Caco-2 (cell line): ENCODE measurements around the gene ARL10. TPM values are rescaled to one million over a fixed set of nuclear protein-coding genes. Genes with fewer than 3 reads are reported as not detected.

Experiments used
- BruUV-seq: library from RNA; stranded (reverse); fragments of 400-500 nt; replicated peaks from 2 replicates; lab custom pipeline; 2021; lab: Mats Ljungman, UMichigan
- CTCF ChIA-PET: fragments of 300-600 bp; sonication (Branson Sonifier 250); formaldehyde crosslinking; loops from one replicate; lab custom pipeline; 2022; ENCODE audit warnings: antibody characterized with exemption; lab: Charles Lee
- POLR2A ChIA-PET: fragments of 300-600 bp; sonication (Branson Sonifier 250); formaldehyde crosslinking; loops from one replicate; lab custom pipeline; 2022; ENCODE audit warnings: antibody characterized with exemption; lab: Charles Lee
- DNase-seq, 2 experiments: peaks; one replicate each; pipeline versions ENCODE4 v3.0.0 to v3.0.0-alpha.2; 2020 to 2022
- H3K27me3 ChIP-seq: replicated peaks from 2 replicates; pipeline ENCODE4 v1.6.0; 2011; ENCODE audit warnings: low read length; ENCODE audit not compliant: control insufficient read depth, insufficient read depth
- H3K36me3 ChIP-seq: 2 replicates; pipeline ENCODE4 v1.5.1; 2011; ENCODE audit warnings: low read length; ENCODE audit not compliant: control insufficient read depth, insufficient read depth
- H3K4me1 ChIP-seq: fragments of 250-450 bp; sonication (Bioruptor Pico); 2 replicates; pipeline ENCODE4 v1.5.1; 2020; ENCODE audit warnings: mild to moderate bottlenecking
- H3K4me3 ChIP-seq: 2 replicates; pipeline ENCODE4 v1.5.1; 2011; ENCODE audit warnings: low read depth, mild to moderate bottlenecking, control low read depth, low read length
- H3K9me3 ChIP-seq: fragments of 250-450 bp; sonication (Bioruptor Pico); 2 replicates; pipeline ENCODE4 v1.5.1; 2020; ENCODE audit warnings: mild to moderate bottlenecking, moderate library complexity
- H3K27ac Mint-ChIP-seq: one replicate; pipeline ENCODE4 v1.8.0; 2022; ENCODE audit warnings: mixed read lengths; ENCODE audit not compliant: unreplicated experiment
- H3K27me3 Mint-ChIP-seq: one replicate; pipeline ENCODE4 v1.8.0; 2022; ENCODE audit warnings: mixed read lengths; ENCODE audit not compliant: insufficient read depth, unreplicated experiment
- H3K36me3 Mint-ChIP-seq: one replicate; pipeline ENCODE4 v1.8.0; 2022; ENCODE audit warnings: mild to moderate bottlenecking, mixed read lengths; ENCODE audit not compliant: insufficient read depth, unreplicated experiment
- H3K4me1 Mint-ChIP-seq: one replicate; pipeline ENCODE4 v1.8.0; 2022; ENCODE audit warnings: low read depth, mixed read lengths; ENCODE audit not compliant: unreplicated experiment
- H3K4me3 Mint-ChIP-seq: one replicate; pipeline ENCODE4 v1.8.0; 2022; ENCODE audit warnings: mild to moderate bottlenecking, moderate library complexity, mixed read lengths; ENCODE audit not compliant: unreplicated experiment
- H3K9me3 Mint-ChIP-seq: one replicate; pipeline ENCODE4 v1.8.0; 2022; ENCODE audit warnings: mixed read lengths; ENCODE audit not compliant: unreplicated experiment
- CTCF ChIP-seq, 2 experiments: fragments of 200-600 bp in 1 of 2; IDR thresholded peaks; 1 replicate in 1 of 2; 2 replicates in 1 of 2; pipeline versions ENCODE4 v1.5.1 to v1.8.0; 2011 to 2022; ENCODE audit warnings: antibody characterized with exemption in 1 of 2, control low read depth in 1 of 2, inconsistent platforms in 1 of 2, low read depth in 1 of 2, low read length in 1 of 2, mild to moderate bottlenecking in 1 of 2, moderate library complexity in 1 of 2; ENCODE audit not compliant: insufficient read depth in 1 of 2, severe bottlenecking in 1 of 2, unreplicated experiment in 1 of 2
- intact Hi-C: fragments of 100-400 bp; cut with micrococcal nuclease; formaldehyde crosslinking; loops from one replicate; pipeline ENCODE4 v1.10.0; 2022; ENCODE audit not compliant: unreplicated experiment
- total RNA-seq: library from RNA; stranded (reverse); gene quantifications from 2 replicates; pipeline ENCODE4 v1.2.3, GENCODE V29; 2022

The ARL10 gene
- total RNA-seq, 1 experiment from 2014 or later: 2.3 TPM

GRCh38 chr5:176396330-176396729 is 31.0 kb downstream of the ARL10 start:
- POLR2A ChIA-PET: no interaction called here
- TF ChIP-seq CTCF (IDR thresholded peaks at IDR 0.05; ENCODE audit: insufficient read depth in 1 of 2, low read depth in 1 of 2, low read length in 1 of 2, severe bottlenecking in 1 of 2, unreplicated experiment in 1 of 2): no peak
- Histone ChIP-seq H3K4me3 (no peak overlapping the region), H3K9me3 (no peaks in the 10 kb centered on the region), H3K4me1 (no peaks in the 10 kb centered on the region), H3K27me3 (no peaks in the 10 kb centered on the region), H3K36me3 (no peaks in the 10 kb centered on the region; the same call in 1 of the 2 replicates)
- CTCF ChIA-PET: no interaction called here
- Mint-ChIP-seq H3K4me3 (no peak overlapping the region), H3K27me3 (no peaks in the 10 kb centered on the region), H3K36me3 (peaks cover 15% of the 10 kb centered on the region), H3K27ac (no peak overlapping the region), H3K9me3 (no peaks in the 10 kb centered on the region), H3K4me1 (peaks cover 10% of the 10 kb centered on the region)
- intact Hi-C loops: no loop called here
- no TSS peak for BruUV-seq
- DNase-seq: no peak

GRCh38 chr5:176397736-176398420 is 32.6 kb downstream of the ARL10 start:
- Histone ChIP-seq H3K9me3 (no peaks in the 10 kb centered on the region), H3K4me3 (no peak overlapping the region), H3K27me3 (no peaks in the 10 kb centered on the region), H3K4me1 (no peaks in the 10 kb centered on the region), H3K36me3 (no peaks in the 10 kb centered on the region; the same call in 1 of the 2 replicates)
- ChIA-PET POLR2A (no interaction called here), CTCF (no interaction called here)
- Mint-ChIP-seq H3K4me3 (no peak overlapping the region), H3K27ac (no peak overlapping the region), H3K4me1 (peaks cover 10% of the 10 kb centered on the region), H3K9me3 (no peaks in the 10 kb centered on the region), H3K36me3 (peaks cover 11% of the 10 kb centered on the region), H3K27me3 (no peaks in the 10 kb centered on the region)
- no peak for DNase-seq
- intact Hi-C loops: no loop called here
- BruUV-seq: no TSS peak
- TF ChIP-seq CTCF (IDR thresholded peaks at IDR 0.05; ENCODE audit: insufficient read depth in 1 of 2, low read depth in 1 of 2, low read length in 1 of 2, severe bottlenecking in 1 of 2, unreplicated experiment in 1 of 2): no peak

- Histone ChIP-seq H3K27me3 (no peaks in the 10 kb centered on the region), H3K36me3 (no peaks in the 10 kb centered on the region; the same call in 1 of the 2 replicates), H3K9me3 (no peaks in the 10 kb centered on the region), H3K4me3 (no peak overlapping the region), H3K4me1 (no peaks in the 10 kb centered on the region)
- H3K36me3 Mint-ChIP-seq: peaks cover 13% of the 10 kb centered on the region
- H3K27me3 Mint-ChIP-seq: no peaks in the 10 kb centered on the region
- no peak for DNase-seq
- no peak overlapping the region for H3K4me3 Mint-ChIP-seq
- peaks cover 10% of the 10 kb centered on the region for H3K4me1 Mint-ChIP-seq
- POLR2A ChIA-PET: no interaction called here
- H3K9me3 Mint-ChIP-seq: no peaks in the 10 kb centered on the region
- CTCF ChIA-PET: no interaction called here
- H3K27ac Mint-ChIP-seq: peak overlapping the region; percentile 19
- TF ChIP-seq CTCF (IDR thresholded peaks at IDR 0.05; ENCODE audit: insufficient read depth in 1 of 2, low read depth in 1 of 2, low read length in 1 of 2, severe bottlenecking in 1 of 2, unreplicated experiment in 1 of 2): no peak
- intact Hi-C loops: no loop called here
- no TSS peak for BruUV-seq
Observed at GRCh38 chr5:176400382-176401156, 35.3 kb downstream of the ARL10 start.
